ENCODE measurements around the gene ZNF117. TPM values are rescaled to one million over a fixed set of nuclear protein-coding genes. Genes with fewer than 3 reads are reported as not detected.

Gene ZNF117
- total and polyA plus RNA-seq, 2 of the 8 experiments (the other 6 are each of a cell fraction or from before 2014, with no cell fraction given), result 2.9 to 13.0 TPM

DNA sequence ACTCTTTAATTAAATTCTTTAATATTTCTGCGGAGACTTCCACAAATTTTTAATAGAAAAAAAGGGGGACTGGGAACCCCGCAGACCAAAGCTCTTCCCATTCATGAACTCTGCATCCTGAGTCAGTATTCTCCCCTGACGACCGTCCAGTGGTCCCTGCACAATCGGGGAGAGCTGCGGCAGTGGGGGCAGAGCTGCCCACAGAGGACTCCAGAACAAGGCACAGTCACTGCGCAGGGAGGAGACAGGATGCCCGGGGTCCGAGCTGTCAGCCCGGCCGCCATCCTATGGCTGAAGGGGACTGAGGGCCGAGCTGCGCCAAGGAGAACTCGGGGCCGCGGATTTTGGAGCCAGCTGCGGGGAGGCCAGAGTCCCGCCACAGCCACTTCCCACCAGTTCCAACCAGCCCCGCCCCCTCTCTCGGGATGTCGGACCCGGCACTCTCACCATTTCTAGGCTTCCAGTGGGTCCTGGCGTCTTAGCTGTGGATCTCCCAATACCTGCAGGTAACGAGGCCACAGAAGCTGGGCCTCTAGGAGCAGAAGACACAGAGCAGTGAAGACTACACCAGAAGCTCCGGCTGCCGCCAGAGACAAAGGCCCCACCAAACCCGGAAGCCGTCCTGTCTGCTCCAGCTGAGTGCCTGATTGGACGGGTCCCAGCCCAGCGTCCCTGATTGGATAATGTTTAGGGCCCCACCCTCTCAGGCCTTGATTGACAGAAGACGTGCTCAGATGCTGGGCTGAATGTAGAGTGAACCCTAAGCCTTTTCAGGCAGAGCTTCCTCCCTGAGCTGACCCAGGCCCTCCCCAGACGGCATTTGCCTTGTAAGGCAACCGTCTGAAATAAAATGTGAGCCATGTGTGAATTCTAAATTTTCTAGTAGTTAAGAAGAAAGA, 15.5 kb upstream of the ZNF117 start, which contains the start of gene ERV3-1 (continued):
- no peak for TF ChIP-seq ATF2 (IDR thresholded peaks at IDR 0.05; ENCODE audit: low read length)
- peak; percentile 89 for TF ChIP-seq POLR2AphosphoS5 (IDR thresholded peaks at IDR 0.05; ENCODE audit: low read depth, low read length)
- no peak for TF ChIP-seq HDAC2 (IDR thresholded peaks at IDR 0.05; ENCODE audit: borderline replicate concordance in 1 of 2, low read depth in 2 of 2, low read length in 2 of 2)
- TF ChIP-seq EGR1 (IDR thresholded peaks at IDR 0.05; ENCODE audit: borderline replicate concordance, low read depth, low read length), result no peak
- no peak for TF ChIP-seq CHD1 (IDR thresholded peaks at IDR 0.05; ENCODE audit: low read depth, low read length)
- TF ChIP-seq CBX5 (IDR thresholded peaks at IDR 0.05; ENCODE audit: low read depth, low read length), result no peak
- TF ChIP-seq SRF (IDR thresholded peaks at IDR 0.05; ENCODE audit: low read depth, low read length), result peak; percentile 17; the same call in 1 of the 2 replicates
- TF ChIP-seq FOSL1 (IDR thresholded peaks at IDR 0.05; ENCODE audit: insufficient read depth, low read depth, low read length), result no peak
- no peak for TF ChIP-seq CEBPB (IDR thresholded peaks at IDR 0.05; ENCODE audit: low read depth, low read length)
- no peak for TF ChIP-seq NANOG (IDR thresholded peaks at IDR 0.05; ENCODE audit: insufficient read depth, low read depth, low read length, poor library complexity, severe bottlenecking)
- TF ChIP-seq CREB1 (IDR thresholded peaks at IDR 0.05), result no peak
- peak; percentile 95 for TF ChIP-seq POLR2A (IDR thresholded peaks at IDR 0.05; ENCODE audit: control extremely low read depth in 1 of 2, low read depth in 2 of 2, low read length in 2 of 2)
- TF ChIP-seq JUND (IDR thresholded peaks at IDR 0.05; ENCODE audit: low read length), result no peak
- TF ChIP-seq NRF1 (IDR thresholded peaks at IDR 0.05; ENCODE audit: low read depth, low read length), result no peak
- TF ChIP-seq ZNF274 (IDR thresholded peaks at IDR 0.05; ENCODE audit: borderline replicate concordance, extremely low read depth, low read length), result no peak
- no peak for TF ChIP-seq RAD21 (IDR thresholded peaks at IDR 0.05 in 1 of 2, conservative IDR thresholded peaks at IDR 0.05 in 1 of 2; ENCODE audit: low read depth in 2 of 2, low read length in 2 of 2)
- no peak for TF ChIP-seq SIRT6 (IDR thresholded peaks at IDR 0.05; ENCODE audit: low read length)
- TF ChIP-seq E2F6 (IDR thresholded peaks at IDR 0.05), result no peak
- TF ChIP-seq, protein P1, sequence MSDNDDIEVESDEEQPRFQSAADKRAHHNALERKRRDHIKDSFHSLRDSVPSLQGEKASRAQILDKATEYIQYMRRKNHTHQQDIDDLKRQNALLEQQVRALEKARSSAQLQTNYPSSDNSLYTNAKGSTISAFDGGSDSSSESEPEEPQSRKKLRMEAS (IDR thresholded peaks at IDR 0.05), result no peak
- TF ChIP-seq SAP30 (IDR thresholded peaks at IDR 0.05; ENCODE audit: insufficient read depth, insufficient replicate concordance, low read length), result no peak
